Stimulated activated memory B cell treated with anti-CD40 and anti-IgM and Interleukin-4, amounts not matched to agents 10 μg/mL and 1 μg/mL and 100 μg/mL, for 72 hours (primary cell): Measurements from ENCODE around the gene SCD.

Experiments used
- ATAC-seq: fragments of 150-1000 bp; cut with Tn5 transposase; 2 replicates; pipeline ENCODE4 v1.10.0; 2021
- H3K27ac Mint-ChIP-seq: one replicate; pipeline ENCODE4 v1.8.0; 2022; ENCODE audit warnings: mild to moderate bottlenecking, mixed read lengths
- H3K27me3 Mint-ChIP-seq: one replicate; pipeline ENCODE4 v1.8.0; 2022; ENCODE audit warnings: mixed read lengths
- H3K36me3 Mint-ChIP-seq: one replicate; pipeline ENCODE4 v1.8.0; 2022; ENCODE audit warnings: mixed read lengths
- H3K4me1 Mint-ChIP-seq: one replicate; pipeline ENCODE4 v1.8.0; 2022; ENCODE audit warnings: mixed read lengths
- H3K4me3 Mint-ChIP-seq: one replicate; pipeline ENCODE4 v1.8.0; 2022; ENCODE audit warnings: mild to moderate bottlenecking, moderate library complexity, mixed read lengths
- H3K9me3 Mint-ChIP-seq: one replicate; pipeline ENCODE4 v1.8.0; 2022; ENCODE audit warnings: mixed read lengths

The SCD gene

DNA sequence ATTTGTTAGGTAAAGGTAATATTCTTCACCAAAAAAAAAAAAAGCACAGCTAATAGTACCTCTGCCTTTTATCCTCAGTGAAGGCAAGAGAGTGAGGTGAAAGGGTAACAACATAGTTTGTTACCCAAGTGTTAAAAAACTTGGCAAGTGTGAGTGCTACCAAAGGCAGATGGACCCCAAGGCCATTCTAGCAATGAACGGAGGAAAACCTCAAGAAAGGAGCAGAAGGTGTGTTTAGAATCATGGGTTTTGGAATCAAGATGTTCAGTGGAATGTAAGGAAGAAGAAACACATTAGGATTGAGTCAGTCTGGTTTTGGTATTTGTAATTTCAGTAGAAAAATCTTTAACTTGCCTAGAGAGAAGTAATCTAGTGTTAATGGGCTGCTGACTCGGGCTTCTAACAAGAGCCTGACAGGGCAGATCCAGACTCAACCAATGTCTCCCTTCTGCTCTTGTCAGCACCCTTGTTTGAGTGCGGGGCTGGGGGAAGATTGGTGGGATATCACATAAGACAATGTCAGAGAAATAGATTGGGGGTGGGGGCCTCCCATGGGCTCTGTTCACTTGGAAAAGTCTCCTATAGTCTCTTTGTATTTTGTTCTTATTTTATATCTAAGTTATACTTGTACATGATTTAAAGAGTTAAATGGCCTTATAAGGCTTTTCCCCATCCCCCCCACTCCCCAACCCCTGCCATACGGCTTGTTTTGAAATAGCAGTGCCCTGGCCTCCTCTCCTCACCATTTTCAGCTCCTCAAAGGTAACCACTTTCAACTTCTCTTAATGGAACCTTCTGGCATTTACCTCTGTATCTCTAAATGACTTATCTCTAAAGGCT lies 44.4 kb downstream of the SCD start:
- H3K9me3 Mint-ChIP-seq = no peaks in the 10 kb centered on the region
- no peak for ATAC-seq
- no peaks in the 10 kb centered on the region for H3K4me1 Mint-ChIP-seq
- H3K27ac Mint-ChIP-seq = no peak overlapping the region
- H3K36me3 Mint-ChIP-seq = peaks cover 17% of the 10 kb centered on the region
- no peak overlapping the region for H3K4me3 Mint-ChIP-seq
- H3K27me3 Mint-ChIP-seq = peaks cover 30% of the 10 kb centered on the region

DNA sequence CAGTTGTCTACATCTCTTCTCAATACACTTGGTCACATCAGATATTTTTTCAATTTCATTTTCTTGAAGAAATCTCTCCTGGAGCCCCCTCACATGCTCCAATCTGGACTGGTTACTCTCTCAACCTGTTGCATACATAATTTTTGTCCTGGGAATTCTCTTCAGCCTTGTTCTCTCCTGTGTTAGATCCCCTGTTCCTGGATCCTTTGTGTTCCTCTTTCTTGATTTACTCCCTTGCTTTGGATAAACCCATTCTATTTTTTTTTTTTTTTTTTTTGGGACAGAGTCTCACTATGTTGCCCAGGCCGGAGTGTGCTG lies 45.6 kb downstream of the SCD start:
- Mint-ChIP-seq H3K36me3 (peaks cover 7% of the 10 kb centered on the region), H3K9me3 (no peaks in the 10 kb centered on the region), H3K27me3 (peaks cover 18% of the 10 kb centered on the region), H3K4me3 (no peak overlapping the region), H3K27ac (no peak overlapping the region), H3K4me1 (no peaks in the 10 kb centered on the region)
- ATAC-seq = no peak

DNA sequence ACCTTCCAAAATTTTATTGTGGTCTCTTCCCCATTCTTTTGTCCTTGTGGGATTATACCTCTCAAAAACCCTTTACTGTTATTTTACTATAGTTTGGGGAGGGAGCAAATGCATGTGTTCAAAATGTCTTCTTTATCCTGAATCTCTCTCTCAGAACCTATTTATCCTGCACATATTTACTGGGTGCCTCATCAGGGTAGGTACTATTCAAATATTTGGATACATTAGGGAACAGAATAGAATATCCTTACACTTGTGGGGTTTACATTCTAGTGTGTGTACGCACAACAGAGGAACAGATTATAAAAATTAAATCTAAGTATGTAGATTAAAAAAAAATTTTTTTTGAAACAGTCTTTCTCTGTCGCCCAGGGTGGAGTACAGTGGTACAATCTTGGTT lies 48.6 kb downstream of the SCD start:
- Mint-ChIP-seq H3K27ac (no peak overlapping the region), H3K36me3 (no peaks in the 10 kb centered on the region), H3K4me1 (no peaks in the 10 kb centered on the region), H3K9me3 (no peaks in the 10 kb centered on the region), H3K4me3 (no peak overlapping the region), H3K27me3 (peaks cover 12% of the 10 kb centered on the region)
- no peak for ATAC-seq

DNA sequence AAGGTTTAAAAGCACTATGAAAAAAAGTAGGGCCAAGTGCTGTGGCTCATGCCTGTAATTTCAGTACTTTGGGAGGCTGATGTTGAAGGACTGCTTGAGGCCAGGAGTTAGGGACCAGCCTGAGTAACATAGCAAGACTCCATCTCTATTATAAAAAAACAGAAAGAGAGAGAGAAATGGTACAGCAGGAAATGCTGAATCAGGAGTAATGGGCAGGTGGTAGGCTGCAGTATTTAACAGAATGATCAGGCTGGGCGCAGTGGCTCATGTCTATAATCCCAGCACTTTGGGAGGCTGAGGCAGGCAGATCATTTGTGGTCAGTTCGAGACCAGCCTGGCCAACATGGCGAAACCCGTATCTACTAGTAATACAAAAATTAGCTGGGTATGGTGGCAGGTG lies 49.6 kb downstream of the SCD start:
- H3K4me1 Mint-ChIP-seq = no peaks in the 10 kb centered on the region
- no peaks in the 10 kb centered on the region for H3K9me3 Mint-ChIP-seq
- no peak overlapping the region for H3K4me3 Mint-ChIP-seq
- no peaks in the 10 kb centered on the region for H3K36me3 Mint-ChIP-seq
- no peak overlapping the region for H3K27ac Mint-ChIP-seq
- no peak for ATAC-seq
- H3K27me3 Mint-ChIP-seq = peaks cover 17% of the 10 kb centered on the region

DNA sequence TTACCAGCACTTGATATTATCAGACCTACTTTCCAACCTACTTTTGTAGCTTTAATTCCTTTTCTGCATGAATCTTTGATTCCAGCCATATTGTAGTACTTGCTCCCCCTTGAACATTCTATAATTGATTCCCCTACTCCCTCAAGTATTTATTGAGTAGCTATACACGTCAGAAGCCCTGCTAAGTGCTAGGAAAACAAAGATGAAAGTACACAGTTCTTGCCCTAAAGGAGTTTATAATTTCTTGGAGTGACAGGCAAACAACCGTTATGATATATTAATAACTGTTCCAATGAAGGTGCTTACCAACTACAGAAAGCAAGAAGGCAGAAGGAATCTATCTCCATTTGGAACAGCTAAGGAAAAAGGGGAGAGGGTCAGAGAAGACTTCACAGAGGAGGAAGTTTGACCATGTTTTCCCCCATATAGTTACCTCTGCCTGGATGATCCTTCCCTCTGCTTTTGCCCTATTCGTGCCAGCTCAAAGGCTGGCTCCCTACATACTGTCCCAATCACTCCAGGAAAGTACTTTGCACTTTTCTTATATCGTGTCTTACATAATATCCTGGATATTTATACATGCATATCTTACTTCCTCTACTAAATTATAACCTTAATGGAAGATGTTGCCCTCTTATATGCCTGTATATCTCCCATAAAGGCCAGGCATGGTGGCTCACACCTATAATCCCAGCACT lies 54.7 kb downstream of the SCD start:
- Mint-ChIP-seq H3K36me3 (no peaks in the 10 kb centered on the region), H3K4me3 (no peak overlapping the region), H3K9me3 (no peaks in the 10 kb centered on the region), H3K4me1 (no peaks in the 10 kb centered on the region), H3K27me3 (peaks cover 29% of the 10 kb centered on the region), H3K27ac (no peak overlapping the region)
- no peak for ATAC-seq

DNA sequence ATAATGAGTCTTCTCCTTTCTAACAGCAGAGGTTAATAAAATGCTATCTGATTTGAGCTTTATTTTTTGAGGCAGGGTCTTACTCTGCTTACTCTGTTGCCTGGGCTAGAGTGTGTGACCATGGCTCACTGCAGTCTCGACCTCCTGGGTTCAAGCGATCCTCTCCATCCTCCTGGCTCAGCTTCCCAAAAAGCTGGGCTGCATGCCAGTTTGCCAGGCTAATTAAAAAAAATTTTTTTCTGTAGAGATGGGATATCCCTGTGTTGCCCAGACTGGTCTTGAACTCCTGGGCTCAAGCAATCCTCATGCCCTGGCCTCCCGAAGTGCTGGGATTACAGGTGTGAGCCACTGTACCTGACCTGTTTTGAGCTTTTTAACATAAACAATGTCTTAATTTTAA lies 56.7 kb downstream of the SCD start:
- Mint-ChIP-seq H3K4me3 (no peak overlapping the region), H3K27ac (no peak overlapping the region), H3K4me1 (no peaks in the 10 kb centered on the region), H3K9me3 (no peaks in the 10 kb centered on the region), H3K27me3 (peaks cover 37% of the 10 kb centered on the region), H3K36me3 (no peaks in the 10 kb centered on the region)
- no peak for ATAC-seq

DNA sequence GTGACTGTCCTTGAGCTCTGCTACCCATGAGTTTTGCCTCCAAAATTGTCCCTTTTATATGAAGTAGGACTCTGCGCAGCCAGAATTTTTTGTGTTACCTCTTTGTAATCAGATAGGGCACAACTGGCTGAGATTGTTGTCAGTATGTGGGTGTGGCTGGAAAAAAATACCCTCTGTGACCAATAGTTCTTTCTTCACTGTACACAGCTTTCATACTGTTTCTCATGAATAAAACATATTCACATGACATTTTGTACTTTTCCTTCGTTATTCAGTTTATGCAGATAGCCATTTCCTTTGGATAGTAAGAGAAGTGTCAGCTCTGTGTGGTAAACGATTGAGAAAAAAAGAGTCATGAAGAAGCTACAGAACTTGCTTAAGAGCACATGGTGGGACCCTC lies 66.1 kb downstream of the SCD start:
- no peak for ATAC-seq
- Mint-ChIP-seq H3K4me1 (no peaks in the 10 kb centered on the region), H3K27me3 (peaks cover 30% of the 10 kb centered on the region)

More for the DNA sequence above, 66.1 kb downstream of the SCD start:
- H3K4me3 Mint-ChIP-seq = no peak overlapping the region
- no peaks in the 10 kb centered on the region for H3K36me3 Mint-ChIP-seq
- H3K27ac Mint-ChIP-seq = no peak overlapping the region
- no peaks in the 10 kb centered on the region for H3K9me3 Mint-ChIP-seq
